Heart left ventricle (tissue), 13 donors: ENCODE data around the gene KRT6B.

Experiments
- POLR2A ChIP-seq, 2 donors: fragments of 450-650 bp; IDR thresholded peaks; one replicate each; pipeline ENCODE4 v1.6.1; 2017; ENCODE audit warnings: antibody characterized with exemption in 2 of 2, mild to moderate bottlenecking in 2 of 2, moderate library complexity in 2 of 2
- TF ChIP-seq, protein P1 (sequence below), 12 donors: fragments of 200-600 bp; sonication (generic) in 4 of 12; IDR thresholded peaks; one replicate each; pipeline versions ENCODE4 v1.5.0 to v1.8.0; 2018 to 2022; ENCODE audit warnings: antibody characterized with exemption in 12 of 12, mild to moderate bottlenecking in 5 of 12
- donor health status: ischemic (EF 13 %, LVEDD 7.1; RV severe dilation, severe dysfunction).
- donor health status: DM: no; HTN: yes; CAD: no.
- donor health status: DM: no; HTN: no; CAD: no.
- donor health status: ischemic (EF 25% LVEDD 6.9; RV normal size, moderate dysfunction).
- donor health status: ischemic (EF 25% LVEDD 5.7; RV mildly dilated, moderate dysfunction).
- donor health status: ischemic (EF 35%, LVEDD 5.7; RV mildly dilated, moderate dysfunction).
- donor health status: nonischemic (EF 11% LVEDD 7.7; RV severe dilation, severe dysfunction).
- donor health status: DM: yes; HTN: yes; CAD: no.
- donor health status: PGD.
- donor health status: ischemic (EF 29% LVEDD 5.4; RV normal size, mild dysfunction).
- donor health status: nonischemic (EF 23%, LVEDD 6.1; RV moderate dilation, normal function).

DNA sequence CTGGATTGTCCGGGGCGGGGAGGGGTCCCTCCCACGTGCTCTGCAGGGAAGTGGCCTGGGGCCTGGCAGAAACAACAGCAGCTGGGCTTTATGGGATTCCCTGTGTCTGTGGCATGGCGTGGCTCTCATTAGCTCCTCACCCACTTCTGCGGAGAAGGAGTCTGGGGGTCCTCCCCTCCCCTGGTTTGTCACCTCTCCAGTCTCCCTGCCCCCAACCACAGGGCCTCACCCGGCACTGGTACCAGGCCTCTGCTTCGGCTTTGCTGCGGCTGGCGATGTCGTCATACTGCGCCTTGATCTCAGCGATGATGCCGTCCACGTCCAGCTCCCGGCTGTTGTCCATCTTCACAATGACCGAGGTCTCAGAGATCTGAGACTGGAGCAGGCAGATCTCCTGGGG lies 52.2 kb downstream of the KRT6B start:
- TF ChIP-seq POLR2A (IDR thresholded peaks at IDR 0.05) = no peak
- TF ChIP-seq, protein P1, sequence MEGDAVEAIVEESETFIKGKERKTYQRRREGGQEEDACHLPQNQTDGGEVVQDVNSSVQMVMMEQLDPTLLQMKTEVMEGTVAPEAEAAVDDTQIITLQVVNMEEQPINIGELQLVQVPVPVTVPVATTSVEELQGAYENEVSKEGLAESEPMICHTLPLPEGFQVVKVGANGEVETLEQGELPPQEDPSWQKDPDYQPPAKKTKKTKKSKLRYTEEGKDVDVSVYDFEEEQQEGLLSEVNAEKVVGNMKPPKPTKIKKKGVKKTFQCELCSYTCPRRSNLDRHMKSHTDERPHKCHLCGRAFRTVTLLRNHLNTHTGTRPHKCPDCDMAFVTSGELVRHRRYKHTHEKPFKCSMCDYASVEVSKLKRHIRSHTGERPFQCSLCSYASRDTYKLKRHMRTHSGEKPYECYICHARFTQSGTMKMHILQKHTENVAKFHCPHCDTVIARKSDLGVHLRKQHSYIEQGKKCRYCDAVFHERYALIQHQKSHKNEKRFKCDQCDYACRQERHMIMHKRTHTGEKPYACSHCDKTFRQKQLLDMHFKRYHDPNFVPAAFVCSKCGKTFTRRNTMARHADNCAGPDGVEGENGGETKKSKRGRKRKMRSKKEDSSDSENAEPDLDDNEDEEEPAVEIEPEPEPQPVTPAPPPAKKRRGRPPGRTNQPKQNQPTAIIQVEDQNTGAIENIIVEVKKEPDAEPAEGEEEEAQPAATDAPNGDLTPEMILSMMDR (IDR thresholded peaks at IDR 0.05) = no peak
